Neuronal stem cell (in vitro differentiated cells): Measurements from ENCODE around the gene S100A11. TPM values are rescaled to one million over a fixed set of nuclear protein-coding genes. Genes with fewer than 3 reads are reported as not detected.
A peak's percentile ranks its signal among the peaks of the same experiment; 100 is the strongest.
"Not testable (repeated sequence)": the region's sequence is repeated elsewhere in the genome, so short reads cannot be mapped to it uniquely, and the experiment has no call there.

ENCODE experiments used
- DNase-seq: peaks from one replicate; pipeline ENCODE4 v3.0.0-alpha.2; 2013; ENCODE audit warnings: low spot score
- H2AFZ ChIP-seq: one replicate; pipeline ENCODE4 v1.6.1; 2013; ENCODE audit warnings: mild to moderate bottlenecking, low read length, inconsistent platforms
- H2AK5ac ChIP-seq: 2 replicates; pipeline ENCODE4 v1.6.1; 2013; ENCODE audit warnings: low read depth, mild to moderate bottlenecking, inconsistent platforms, low read length, moderate library complexity, mixed read lengths
- H2BK120ac ChIP-seq: 2 replicates; pipeline ENCODE4 v1.6.1; 2013; ENCODE audit warnings: low read depth, mild to moderate bottlenecking, inconsistent platforms, low read length, moderate library complexity, mixed read lengths
- H2BK12ac ChIP-seq: one replicate; pipeline ENCODE4 v1.6.1; 2013; ENCODE audit warnings: low read length, inconsistent platforms
- H2BK15ac ChIP-seq: 2 replicates; pipeline ENCODE4 v1.6.1; 2013; ENCODE audit warnings: mild to moderate bottlenecking, low read length, inconsistent platforms, mixed read lengths
- H2BK5ac ChIP-seq: one replicate; pipeline ENCODE4 v1.6.1; 2013; ENCODE audit warnings: inconsistent platforms, mild to moderate bottlenecking, low read length, moderate library complexity
- H3K14ac ChIP-seq: one replicate; pipeline ENCODE4 v1.6.1; 2013; ENCODE audit warnings: low read length, inconsistent platforms
- H3K18ac ChIP-seq: 2 replicates; pipeline ENCODE4 v1.6.1; 2013; ENCODE audit warnings: low read length, inconsistent platforms
- H3K23ac ChIP-seq: 2 replicates; pipeline ENCODE4 v1.6.1; 2013; ENCODE audit warnings: low read depth, mild to moderate bottlenecking, mixed read lengths, low read length, inconsistent platforms; ENCODE audit not compliant: poor library complexity
- H3K27ac ChIP-seq: replicated peaks from 3 replicates; pipeline ENCODE4 v1.5.1; 2013; ENCODE audit warnings: low read length, inconsistent platforms
- H3K27me3 ChIP-seq, 3 experiments: 2 replicates each; pipeline ENCODE4 v1.6.1; 2013; ENCODE audit warnings: low read length in 3 of 3, mild to moderate bottlenecking in 2 of 3, inconsistent platforms in 1 of 3, low read depth in 1 of 3, mixed read lengths in 1 of 3, moderate library complexity in 1 of 3; ENCODE audit not compliant: control insufficient read depth in 3 of 3, insufficient read depth in 3 of 3
- H3K36me3 ChIP-seq, 2 donors: replicated peaks in 1 of 2; 2 replicates each; pipeline ENCODE4 v1.6.1; 2013; ENCODE audit warnings: low read length in 2 of 2; ENCODE audit not compliant: control insufficient read depth in 2 of 2, insufficient read depth in 2 of 2
- H3K4ac ChIP-seq: 2 replicates; pipeline ENCODE4 v1.6.1; 2013; ENCODE audit warnings: inconsistent platforms, mild to moderate bottlenecking, low read length, moderate library complexity
- H3K4me1 ChIP-seq, 2 donors: 1 replicate in 1 of 2; 2 replicates in 1 of 2; pipeline ENCODE4 v1.6.1; 2013; ENCODE audit warnings: low read length in 2 of 2, low read depth in 1 of 2; ENCODE audit not compliant: control insufficient read depth in 2 of 2, insufficient read depth in 1 of 2
- H3K4me2 ChIP-seq: one replicate; pipeline ENCODE4 v1.6.1; 2013; ENCODE audit warnings: mild to moderate bottlenecking, low read length, inconsistent platforms; ENCODE audit not compliant: insufficient read depth, poor library complexity, severe bottlenecking
- H3K4me3 ChIP-seq, 2 donors: 2 replicates each; pipeline ENCODE4 v1.5.1; 2013; ENCODE audit warnings: low read length in 2 of 2, mild to moderate bottlenecking in 2 of 2, inconsistent platforms in 1 of 2, moderate library complexity in 1 of 2
- H3K79me1 ChIP-seq: one replicate; pipeline ENCODE4 v1.6.1; 2013; ENCODE audit warnings: low read depth, mild to moderate bottlenecking, inconsistent platforms, low read length, moderate library complexity
- H3K9ac ChIP-seq: one replicate; pipeline ENCODE4 v1.6.1; 2013; ENCODE audit warnings: mild to moderate bottlenecking, low read depth, low read length, inconsistent platforms; ENCODE audit not compliant: poor library complexity
- H3K9me3 ChIP-seq, 2 donors: replicated peaks in 1 of 2; 2 replicates each; pipeline versions ENCODE3 to v1.6.1; 2013; ENCODE audit warnings: low read length in 2 of 2, mild to moderate bottlenecking in 2 of 2, inconsistent platforms in 1 of 2, low read depth in 1 of 2, mixed read lengths in 1 of 2, moderate library complexity in 1 of 2; ENCODE audit not compliant: control insufficient read depth in 2 of 2, insufficient read depth in 1 of 2
- H4K8ac ChIP-seq: one replicate; pipeline ENCODE4 v1.6.1; 2013; ENCODE audit warnings: low read depth, mild to moderate bottlenecking, inconsistent platforms, low read length, moderate library complexity
- H4K91ac ChIP-seq: one replicate; pipeline ENCODE4 v1.6.1; 2013; ENCODE audit warnings: low read length, low read depth, mild to moderate bottlenecking, inconsistent platforms; ENCODE audit not compliant: poor library complexity
- WGBS, 2 donors: extraction: QIAGEN DNeasy Blood & Tissue Kit; methylation state at CpG; one replicate each; pipeline ENCODE4 v1.1.7; 2013; ENCODE audit warnings: missing lambda C conversion rate in 2 of 2, mixed read lengths in 1 of 2; ENCODE audit not compliant: insufficient read length in 2 of 2, insufficient replicate concordance in 1 of 2; ENCODE audit errors: extremely low coverage in 2 of 2; 5-methylcytosine and 5-hydroxymethylcytosine counted together
- polyA plus RNA-seq, 2 experiments: library from polyadenylated mRNA; stranded (reverse); fragments of 200-250 nt; gene quantifications; one replicate each; pipeline ENCODE4 v1.2.3, GENCODE V29; 2013

S100A11 gene
- polyA plus RNA-seq (2013, experiment 1 of 2) = 13.5 TPM
- polyA plus RNA-seq (2013, experiment 2 of 2) = 14.0 TPM

- no peak within 1 kb of the TSS for H3K27ac ChIP-seq
Measured at GRCh38 chr1:152036267-152037216, at the start of gene S100A11. S100A11 (minus strand) TSS chr1:152037004; CDS start chr1:152036915, 89 bp downstream.

GRCh38 chr1:152084853-152085252, 48.0 kb upstream of the S100A11 start:
- Histone ChIP-seq H3K4me2 (no peak overlapping the region), H2BK5ac (no peak overlapping the region), H3K14ac (no peak overlapping the region), H2BK12ac (no peak overlapping the region), H3K27me3 (peaks cover 0 to 3% (median 0%) of the 10 kb centered on the region in 3 experiments), H4K8ac (no peak overlapping the region), H3K9me3 (no peaks in the 10 kb centered on the region), H3K36me3 (no peaks in the 10 kb centered on the region), H3K4me1 (no peaks in the 10 kb centered on the region), H3K27ac (no peak overlapping the region), H3K4ac (no peak overlapping the region), H3K4me3 (no peak overlapping the region), H3K23ac (no peak overlapping the region), H2AK5ac (no peak overlapping the region), H2BK15ac (no peak overlapping the region), H2BK120ac (no peak overlapping the region), H3K79me1 (no peaks in the 10 kb centered on the region), H3K18ac (no peak overlapping the region), H3K9ac (no peak overlapping the region), H2AFZ (no peak overlapping the region), H4K91ac (no peak overlapping the region)
- DNase-seq = no peak
- 100% methylated on average over 1 of the region's 1 CpG; no CpG with 5 or more reads in 1 of the 2 donors for WGBS, 2 donors

More at GRCh38 chr1:152036267-152037216, at the start of gene S100A11:
- WGBS, 2 donors = 100% methylated on average over 1 of the region's 53 CpGs; no CpG with 5 or more reads in 1 of the 2 donors
- H2BK120ac ChIP-seq = no peak within 1 kb of the TSS
- no peak within 1 kb of the TSS for H3K14ac ChIP-seq
- H2BK12ac ChIP-seq = no peak within 1 kb of the TSS
- peak within 1 kb of the TSS; percentile 66 for H3K18ac ChIP-seq
- peak within 1 kb of the TSS; percentile 82 for H2AFZ ChIP-seq
- no peak for DNase-seq
- H3K9me3 ChIP-seq = no peaks in the 10 kb centered on the region
- H3K4me3 ChIP-seq = peak within 1 kb of the TSS; percentile 48 to 73
- H3K79me1 ChIP-seq = no peaks in the 10 kb centered on the region
- no peak within 1 kb of the TSS for H2BK15ac ChIP-seq
- H3K23ac ChIP-seq = peak within 1 kb of the TSS; percentile 61
- H2BK5ac ChIP-seq = no peak within 1 kb of the TSS
- H3K27me3 ChIP-seq = peaks cover 0 to 61% (median 16%) of the 10 kb centered on the region in 3 experiments
- no peak within 1 kb of the TSS for H3K4ac ChIP-seq
- H2AK5ac ChIP-seq = no peak within 1 kb of the TSS
- peak within 1 kb of the TSS; percentile 86 for H3K4me2 ChIP-seq
- peak within 1 kb of the TSS; percentile 1 for H3K9ac ChIP-seq
- no peak within 1 kb of the TSS for H4K8ac ChIP-seq
- H3K4me1 ChIP-seq = peaks cover 5 to 10% of the 10 kb centered on the region in 2 donors
- no peak within 1 kb of the TSS for H4K91ac ChIP-seq
- no peaks in the 10 kb centered on the region for H3K36me3 ChIP-seq

- H3K4me3 ChIP-seq, H3K18ac ChIP-seq, H3K79me1 ChIP-seq, H2BK5ac ChIP-seq, H3K23ac ChIP-seq, H3K27me3 ChIP-seq, H2BK12ac ChIP-seq, H4K91ac ChIP-seq, H2BK120ac ChIP-seq, H3K4me1 ChIP-seq, H3K4me2 ChIP-seq, H3K4ac ChIP-seq, H3K27ac ChIP-seq, H3K36me3 ChIP-seq, H2BK15ac ChIP-seq, H3K14ac ChIP-seq, DNase-seq, H2AFZ ChIP-seq, H3K9ac ChIP-seq, H4K8ac ChIP-seq, H2AK5ac ChIP-seq, H3K9me3 ChIP-seq: not testable (repeated sequence)
- no CpG with 5 or more reads among the region's 17 CpGs for whole genome bisulfite sequencing, 2 donors
Measured at GRCh38 chr1:152081026-152081425, 44.2 kb upstream of the S100A11 start.

GRCh38 chr1:152080494-152080893, 43.7 kb upstream of the S100A11 start:
- H4K8ac ChIP-seq, H3K14ac ChIP-seq, H3K9me3 ChIP-seq, H3K23ac ChIP-seq, H3K18ac ChIP-seq, H3K4ac ChIP-seq, H3K27ac ChIP-seq, H2AFZ ChIP-seq, H2AK5ac ChIP-seq, H3K4me1 ChIP-seq, H2BK12ac ChIP-seq, H3K36me3 ChIP-seq, H3K4me3 ChIP-seq, H3K9ac ChIP-seq, H2BK120ac ChIP-seq, H3K4me2 ChIP-seq, H2BK15ac ChIP-seq, H3K79me1 ChIP-seq, H3K27me3 ChIP-seq, H2BK5ac ChIP-seq, H4K91ac ChIP-seq, DNase-seq: not testable (repeated sequence)
- no CpG with 5 or more reads among the region's 17 CpGs for WGBS, 2 donors
